Measurements from ENCODE around the gene TIFAB. TPM values are rescaled to one million over a fixed set of nuclear protein-coding genes. Genes with fewer than 3 reads are reported as not detected.

Gene TIFAB
- polyA plus RNA-seq, 1 of the 3 experiments (the other 2 are of a cell fraction): not detected

DNA sequence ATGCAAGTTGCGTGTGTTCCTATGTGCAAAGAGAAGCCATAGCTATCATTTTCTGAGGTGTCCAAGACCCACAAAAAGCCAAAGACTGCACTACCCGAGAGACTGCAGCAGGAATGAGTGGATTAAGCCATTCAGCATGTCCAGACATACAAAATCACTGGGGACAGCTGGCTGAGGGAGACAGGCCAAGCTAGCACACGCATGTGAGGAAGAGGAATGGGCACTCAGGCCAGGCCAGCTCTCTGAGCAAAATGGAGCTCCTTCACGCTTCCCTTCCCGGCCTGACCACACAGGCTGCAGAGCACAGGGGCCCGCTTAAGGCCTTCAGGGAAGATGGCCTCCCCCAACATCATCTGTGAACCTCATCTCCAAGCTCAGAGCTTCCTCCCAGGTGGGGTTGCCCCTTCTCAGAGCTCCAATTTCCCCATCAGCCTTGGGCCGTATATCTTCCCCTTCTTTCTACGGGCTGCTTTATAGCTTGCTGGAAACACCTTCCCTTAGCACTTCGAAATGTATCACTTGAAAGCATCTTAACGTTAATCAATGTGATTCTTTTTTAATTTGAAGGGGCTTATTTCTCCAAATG, 13.4 kb downstream of the TIFAB start:
- 89% methylated on average over 7 of the region's 10 CpGs for WGBS (ENCODE audit: low lambda C conversion rate)
- H3K9me2 ChIP-seq: no peaks in the 10 kb centered on the region
- H3K4me3 ChIP-seq (ENCODE audit: low read depth in 2 of 2, low read length in 1 of 2): no peak overlapping the region
- no peak overlapping the region for H2AFZ ChIP-seq (ENCODE audit: low read depth)
- no peak overlapping the region; a peak in 1 of 4 replicates for H3K27ac ChIP-seq (ENCODE audit: low read depth in 2 of 2, low read length in 1 of 2)
- H3K9me3 ChIP-seq: no peaks in the 10 kb centered on the region
- ChIA-PET POLR2A (no interaction called here), CTCF (interaction anchor here (1.0 to 9.6 kb wide), 5 partner anchors 13 to 113 kb away, joined by 4 to 60 read pairs (median 11); no protein-coding TSS in a partner anchor)
- DNase-seq: no peak
- H3K27me3 ChIP-seq (ENCODE audit: insufficient read depth): no peaks in the 10 kb centered on the region
- no peaks in the 10 kb centered on the region for H3K79me2 ChIP-seq (ENCODE audit: insufficient read depth)
- H4K20me1 ChIP-seq (ENCODE audit: insufficient read depth): no peaks in the 10 kb centered on the region
- TF ChIP-seq RXRA (IDR thresholded peaks at IDR 0.05; ENCODE audit: borderline replicate concordance, low read depth) (no peak), NRF1 (IDR thresholded peaks at IDR 0.05; ENCODE audit: low read depth, low read length) (no peak), RAD21 (IDR thresholded peaks at IDR 0.05; ENCODE audit: low read length) (no peak), RFX5 (IDR thresholded peaks at IDR 0.05; ENCODE audit: low read length) (no peak), YY1 (IDR thresholded peaks at IDR 0.05; ENCODE audit: low read depth) (no peak), ELF1 (IDR thresholded peaks at IDR 0.05) (no peak), MXI1 (IDR thresholded peaks at IDR 0.05; ENCODE audit: low read depth, low read length) (no peak), TCF12 (IDR thresholded peaks at IDR 0.05) (no peak), GABPA (IDR thresholded peaks at IDR 0.05; ENCODE audit: low read depth) (no peak), CHD2 (IDR thresholded peaks at IDR 0.05; ENCODE audit: low read length, partially characterized antibody) (no peak), TEAD4 (IDR thresholded peaks at IDR 0.05; ENCODE audit: borderline replicate concordance, insufficient read depth) (no peak), SMC3 (IDR thresholded peaks at IDR 0.05; ENCODE audit: low read depth, low read length) (no peak), GATA2 (CRISPR knock-in tag; IDR thresholded peaks at IDR 0.05) (no peak), TAF1 (IDR thresholded peaks at IDR 0.05; ENCODE audit: borderline replicate concordance, low read depth, low read length) (no peak), FOXM1 (IDR thresholded peaks at IDR 0.05; ENCODE audit: low read depth) (no peak), FOSL2 (IDR thresholded peaks at IDR 0.05; ENCODE audit: borderline replicate concordance, low read depth) (no peak)
- TF ChIP-seq, protein P1, sequence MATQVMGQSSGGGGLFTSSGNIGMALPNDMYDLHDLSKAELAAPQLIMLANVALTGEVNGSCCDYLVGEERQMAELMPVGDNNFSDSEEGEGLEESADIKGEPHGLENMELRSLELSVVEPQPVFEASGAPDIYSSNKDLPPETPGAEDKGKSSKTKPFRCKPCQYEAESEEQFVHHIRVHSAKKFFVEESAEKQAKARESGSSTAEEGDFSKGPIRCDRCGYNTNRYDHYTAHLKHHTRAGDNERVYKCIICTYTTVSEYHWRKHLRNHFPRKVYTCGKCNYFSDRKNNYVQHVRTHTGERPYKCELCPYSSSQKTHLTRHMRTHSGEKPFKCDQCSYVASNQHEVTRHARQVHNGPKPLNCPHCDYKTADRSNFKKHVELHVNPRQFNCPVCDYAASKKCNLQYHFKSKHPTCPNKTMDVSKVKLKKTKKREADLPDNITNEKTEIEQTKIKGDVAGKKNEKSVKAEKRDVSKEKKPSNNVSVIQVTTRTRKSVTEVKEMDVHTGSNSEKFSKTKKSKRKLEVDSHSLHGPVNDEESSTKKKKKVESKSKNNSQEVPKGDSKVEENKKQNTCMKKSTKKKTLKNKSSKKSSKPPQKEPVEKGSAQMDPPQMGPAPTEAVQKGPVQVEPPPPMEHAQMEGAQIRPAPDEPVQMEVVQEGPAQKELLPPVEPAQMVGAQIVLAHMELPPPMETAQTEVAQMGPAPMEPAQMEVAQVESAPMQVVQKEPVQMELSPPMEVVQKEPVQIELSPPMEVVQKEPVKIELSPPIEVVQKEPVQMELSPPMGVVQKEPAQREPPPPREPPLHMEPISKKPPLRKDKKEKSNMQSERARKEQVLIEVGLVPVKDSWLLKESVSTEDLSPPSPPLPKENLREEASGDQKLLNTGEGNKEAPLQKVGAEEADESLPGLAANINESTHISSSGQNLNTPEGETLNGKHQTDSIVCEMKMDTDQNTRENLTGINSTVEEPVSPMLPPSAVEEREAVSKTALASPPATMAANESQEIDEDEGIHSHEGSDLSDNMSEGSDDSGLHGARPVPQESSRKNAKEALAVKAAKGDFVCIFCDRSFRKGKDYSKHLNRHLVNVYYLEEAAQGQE (IDR thresholded peaks at IDR 0.05; ENCODE audit: low read depth, low read length): no peak
- TF ChIP-seq, protein P2, sequence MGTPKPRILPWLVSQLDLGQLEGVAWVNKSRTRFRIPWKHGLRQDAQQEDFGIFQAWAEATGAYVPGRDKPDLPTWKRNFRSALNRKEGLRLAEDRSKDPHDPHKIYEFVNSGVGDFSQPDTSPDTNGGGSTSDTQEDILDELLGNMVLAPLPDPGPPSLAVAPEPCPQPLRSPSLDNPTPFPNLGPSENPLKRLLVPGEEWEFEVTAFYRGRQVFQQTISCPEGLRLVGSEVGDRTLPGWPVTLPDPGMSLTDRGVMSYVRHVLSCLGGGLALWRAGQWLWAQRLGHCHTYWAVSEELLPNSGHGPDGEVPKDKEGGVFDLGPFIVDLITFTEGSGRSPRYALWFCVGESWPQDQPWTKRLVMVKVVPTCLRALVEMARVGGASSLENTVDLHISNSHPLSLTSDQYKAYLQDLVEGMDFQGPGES (IDR thresholded peaks at IDR 0.05; ENCODE audit: low read depth, low read length): no peak
- no peak overlapping the region for H3K4me2 ChIP-seq
- H3F3A ChIP-seq (replicated peaks; ENCODE audit: insufficient read depth): no peaks in the 10 kb centered on the region
- H3K9ac ChIP-seq: no peak overlapping the region
- H3K4me1 ChIP-seq (ENCODE audit: control insufficient read depth in 1 of 2, insufficient read depth in 2 of 2, low read depth in 1 of 2, low read length in 1 of 2): peaks cover 0 to 48% of the 10 kb centered on the region in 2 experiments; a peak in 1 of 4 replicates
- no peaks in the 10 kb centered on the region for H3K36me3 ChIP-seq (replicated peaks in 1 of 2; ENCODE audit: control insufficient read depth in 1 of 2, insufficient read depth in 2 of 2, low read length in 1 of 2)
